ENCODE data around the gene FKBP14.

Gene FKBP14

DNA sequence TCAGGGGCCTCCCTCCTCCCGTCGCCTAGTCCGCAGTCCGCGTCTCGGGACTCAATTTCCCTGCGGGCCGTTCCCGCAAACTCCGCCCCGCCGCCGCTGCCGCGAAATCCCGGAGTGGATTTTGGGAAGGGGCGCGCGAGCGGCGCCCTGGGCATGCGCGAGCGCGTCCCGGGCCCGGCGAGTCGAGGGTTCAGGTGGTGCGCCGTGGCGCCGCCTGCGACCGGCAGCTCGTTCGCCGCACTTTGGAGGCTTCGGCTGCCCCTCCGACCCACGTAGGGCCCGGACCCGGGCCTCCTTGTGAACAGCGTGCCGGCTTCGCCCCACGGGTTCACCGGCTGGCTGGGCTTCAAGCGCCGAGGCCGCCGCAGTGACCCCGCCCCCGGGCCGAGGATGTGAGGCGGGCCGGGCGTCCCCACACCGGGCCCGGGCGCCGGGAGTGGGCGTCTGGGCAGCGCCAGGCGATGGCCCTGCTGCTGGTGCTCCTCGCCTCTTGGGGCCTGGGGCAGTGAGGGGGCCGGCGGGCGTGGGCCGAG lies 1.8 kb upstream of the FKBP14 start, which contains the start of gene PLEKHA8:
TSS of gene PLEKHA8 (plus strand) at position 197 of the 533 bp plus-strand sequence. CDS start 351 bp downstream, outside the sequence.
- no peak for TF ChIP-seq GABPA (IDR thresholded peaks at IDR 0.05; ENCODE audit: low read depth)
- no peak for TF ChIP-seq POLR2AphosphoS5 (IDR thresholded peaks at IDR 0.05; ENCODE audit: low read depth)
- no peak for TF ChIP-seq SPI1 (IDR thresholded peaks at IDR 0.05; ENCODE audit: borderline replicate concordance, low read depth)
- TF ChIP-seq, protein P1, sequence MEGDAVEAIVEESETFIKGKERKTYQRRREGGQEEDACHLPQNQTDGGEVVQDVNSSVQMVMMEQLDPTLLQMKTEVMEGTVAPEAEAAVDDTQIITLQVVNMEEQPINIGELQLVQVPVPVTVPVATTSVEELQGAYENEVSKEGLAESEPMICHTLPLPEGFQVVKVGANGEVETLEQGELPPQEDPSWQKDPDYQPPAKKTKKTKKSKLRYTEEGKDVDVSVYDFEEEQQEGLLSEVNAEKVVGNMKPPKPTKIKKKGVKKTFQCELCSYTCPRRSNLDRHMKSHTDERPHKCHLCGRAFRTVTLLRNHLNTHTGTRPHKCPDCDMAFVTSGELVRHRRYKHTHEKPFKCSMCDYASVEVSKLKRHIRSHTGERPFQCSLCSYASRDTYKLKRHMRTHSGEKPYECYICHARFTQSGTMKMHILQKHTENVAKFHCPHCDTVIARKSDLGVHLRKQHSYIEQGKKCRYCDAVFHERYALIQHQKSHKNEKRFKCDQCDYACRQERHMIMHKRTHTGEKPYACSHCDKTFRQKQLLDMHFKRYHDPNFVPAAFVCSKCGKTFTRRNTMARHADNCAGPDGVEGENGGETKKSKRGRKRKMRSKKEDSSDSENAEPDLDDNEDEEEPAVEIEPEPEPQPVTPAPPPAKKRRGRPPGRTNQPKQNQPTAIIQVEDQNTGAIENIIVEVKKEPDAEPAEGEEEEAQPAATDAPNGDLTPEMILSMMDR (IDR thresholded peaks at IDR 0.05; ENCODE audit: insufficient read depth, low read length): no peak
- TF ChIP-seq, protein P2, sequence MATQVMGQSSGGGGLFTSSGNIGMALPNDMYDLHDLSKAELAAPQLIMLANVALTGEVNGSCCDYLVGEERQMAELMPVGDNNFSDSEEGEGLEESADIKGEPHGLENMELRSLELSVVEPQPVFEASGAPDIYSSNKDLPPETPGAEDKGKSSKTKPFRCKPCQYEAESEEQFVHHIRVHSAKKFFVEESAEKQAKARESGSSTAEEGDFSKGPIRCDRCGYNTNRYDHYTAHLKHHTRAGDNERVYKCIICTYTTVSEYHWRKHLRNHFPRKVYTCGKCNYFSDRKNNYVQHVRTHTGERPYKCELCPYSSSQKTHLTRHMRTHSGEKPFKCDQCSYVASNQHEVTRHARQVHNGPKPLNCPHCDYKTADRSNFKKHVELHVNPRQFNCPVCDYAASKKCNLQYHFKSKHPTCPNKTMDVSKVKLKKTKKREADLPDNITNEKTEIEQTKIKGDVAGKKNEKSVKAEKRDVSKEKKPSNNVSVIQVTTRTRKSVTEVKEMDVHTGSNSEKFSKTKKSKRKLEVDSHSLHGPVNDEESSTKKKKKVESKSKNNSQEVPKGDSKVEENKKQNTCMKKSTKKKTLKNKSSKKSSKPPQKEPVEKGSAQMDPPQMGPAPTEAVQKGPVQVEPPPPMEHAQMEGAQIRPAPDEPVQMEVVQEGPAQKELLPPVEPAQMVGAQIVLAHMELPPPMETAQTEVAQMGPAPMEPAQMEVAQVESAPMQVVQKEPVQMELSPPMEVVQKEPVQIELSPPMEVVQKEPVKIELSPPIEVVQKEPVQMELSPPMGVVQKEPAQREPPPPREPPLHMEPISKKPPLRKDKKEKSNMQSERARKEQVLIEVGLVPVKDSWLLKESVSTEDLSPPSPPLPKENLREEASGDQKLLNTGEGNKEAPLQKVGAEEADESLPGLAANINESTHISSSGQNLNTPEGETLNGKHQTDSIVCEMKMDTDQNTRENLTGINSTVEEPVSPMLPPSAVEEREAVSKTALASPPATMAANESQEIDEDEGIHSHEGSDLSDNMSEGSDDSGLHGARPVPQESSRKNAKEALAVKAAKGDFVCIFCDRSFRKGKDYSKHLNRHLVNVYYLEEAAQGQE (IDR thresholded peaks at IDR 0.05; ENCODE audit: insufficient replicate concordance, low read depth): no peak
- peak; percentile 65 to 88 for DNase-seq (ENCODE audit: low read depth in 1 of 2, low spot score in 1 of 2)
- Histone ChIP-seq H3K27ac (replicated peaks) (peak within 1 kb of the TSS; percentile 75), H3K27me3 (ENCODE audit: insufficient read depth, poor library complexity, severe bottlenecking) (no peaks in the 10 kb centered on the region), H3K4me3 (replicated peaks; ENCODE audit: insufficient read depth, low read length) (peak within 1 kb of the TSS; percentile 94)

DNA sequence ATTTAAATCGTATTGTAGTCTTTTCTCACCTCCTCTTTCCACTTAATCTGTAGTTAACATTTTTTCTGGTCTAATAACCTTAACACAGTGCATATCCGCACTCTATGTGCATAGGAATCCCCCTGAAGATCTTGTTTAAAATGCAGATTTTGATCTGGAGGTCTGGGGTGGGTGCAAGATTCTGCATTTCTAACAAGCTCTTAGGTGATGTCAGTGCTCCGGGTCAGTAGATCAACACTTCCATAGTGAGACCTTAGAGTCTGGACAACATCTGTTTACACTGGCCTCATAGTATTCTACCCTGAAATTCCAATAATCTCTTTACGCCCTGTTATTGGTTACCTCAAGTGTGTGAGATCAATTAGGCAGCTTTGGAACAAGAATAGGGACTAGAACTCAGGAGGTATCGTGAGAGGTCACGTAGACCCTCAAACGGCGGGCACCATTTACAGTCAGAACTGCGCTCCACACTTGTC lies 1.3 kb upstream of the FKBP14 start:
- Histone ChIP-seq H3K4me3 (replicated peaks; ENCODE audit: insufficient read depth, low read length) (peak overlapping the region; percentile 94), H3K27ac (replicated peaks) (peak overlapping the region; percentile 75), H3K27me3 (ENCODE audit: insufficient read depth, poor library complexity, severe bottlenecking) (no peaks in the 10 kb centered on the region)
- DNase-seq (ENCODE audit: low read depth in 1 of 2, low spot score in 1 of 2): no peak
- TF ChIP-seq, protein P1 (IDR thresholded peaks at IDR 0.05; ENCODE audit: insufficient read depth, low read length): no peak
- TF ChIP-seq POLR2AphosphoS5 (IDR thresholded peaks at IDR 0.05; ENCODE audit: low read depth): no peak
- TF ChIP-seq, protein P2 (IDR thresholded peaks at IDR 0.05; ENCODE audit: insufficient replicate concordance, low read depth): no peak
- TF ChIP-seq SPI1 (IDR thresholded peaks at IDR 0.05; ENCODE audit: borderline replicate concordance, low read depth): no peak
- TF ChIP-seq GABPA (IDR thresholded peaks at IDR 0.05; ENCODE audit: low read depth): no peak

DNA sequence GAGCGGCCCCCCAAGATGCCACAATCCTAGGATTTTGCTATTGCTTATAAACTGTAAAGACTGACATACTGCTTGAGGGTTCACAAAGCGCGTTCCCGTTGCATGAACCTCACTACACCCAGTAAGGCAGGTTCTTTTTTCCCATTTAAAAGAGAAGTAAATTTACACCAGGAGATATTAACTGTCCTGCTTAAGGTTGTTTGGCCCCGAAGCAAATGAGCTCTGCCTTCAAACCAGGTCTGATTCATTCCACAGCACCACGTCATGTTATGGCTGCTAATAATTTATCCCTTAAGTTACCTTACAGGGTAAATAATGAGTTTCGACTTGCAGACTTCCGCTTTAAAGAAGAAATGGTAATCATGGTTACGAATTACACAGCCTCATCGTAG lies 559 bp upstream of the FKBP14 start:
- peak in 1 of 2 experiments; percentile 39 for DNase-seq (ENCODE audit: low read depth in 1 of 2, low spot score in 1 of 2)
- Histone ChIP-seq H3K27ac (replicated peaks) (peak overlapping the region; percentile 75), H3K4me3 (replicated peaks; ENCODE audit: insufficient read depth, low read length) (peak overlapping the region; percentile 94), H3K27me3 (ENCODE audit: insufficient read depth, poor library complexity, severe bottlenecking) (no peaks in the 10 kb centered on the region)
- TF ChIP-seq GABPA (IDR thresholded peaks at IDR 0.05; ENCODE audit: low read depth) (no peak), POLR2AphosphoS5 (IDR thresholded peaks at IDR 0.05; ENCODE audit: low read depth) (no peak), SPI1 (IDR thresholded peaks at IDR 0.05; ENCODE audit: borderline replicate concordance, low read depth) (peak; percentile 58; the same call in 1 of the 2 replicates)
- TF ChIP-seq, protein P1 (IDR thresholded peaks at IDR 0.05; ENCODE audit: insufficient read depth, low read length): no peak
- TF ChIP-seq, protein P2 (IDR thresholded peaks at IDR 0.05; ENCODE audit: insufficient replicate concordance, low read depth): no peak
